Jurkat, Clone E6-1 (cell line): ENCODE data around the gene RNPEPL1.

Source experiments
- DNase-seq: peaks from one replicate; pipeline ENCODE4 v3.0.0-alpha.2; 2011; ENCODE audit warnings: low read depth, low spot score
- H3K4me3 ChIP-seq: 2 replicates; pipeline ENCODE4 v1.5.1; 2011; ENCODE audit warnings: mild to moderate bottlenecking, low read length, control low read depth, moderate library complexity

RNPEPL1 gene

DNA sequence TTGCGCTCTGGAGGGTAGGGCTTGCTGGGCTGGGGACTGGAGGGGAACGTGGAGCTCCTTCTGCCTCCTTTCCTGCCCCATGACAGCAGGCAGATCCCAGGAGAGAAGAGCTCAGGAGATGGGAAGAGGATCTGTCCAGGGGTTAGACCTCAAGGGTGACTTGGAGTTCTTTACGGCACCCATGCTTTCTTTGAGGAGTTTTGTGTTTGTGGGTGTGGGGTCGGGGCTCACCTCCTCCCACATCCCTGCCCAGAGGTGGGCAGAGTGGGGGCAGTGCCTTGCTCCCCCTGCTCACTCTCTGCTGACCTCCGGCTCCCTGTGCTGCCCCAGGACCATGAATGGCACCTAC, 61.3 kb downstream of the RNPEPL1 start:
- no peak for DNase-seq
- no peak overlapping the region for H3K4me3 ChIP-seq

DNA sequence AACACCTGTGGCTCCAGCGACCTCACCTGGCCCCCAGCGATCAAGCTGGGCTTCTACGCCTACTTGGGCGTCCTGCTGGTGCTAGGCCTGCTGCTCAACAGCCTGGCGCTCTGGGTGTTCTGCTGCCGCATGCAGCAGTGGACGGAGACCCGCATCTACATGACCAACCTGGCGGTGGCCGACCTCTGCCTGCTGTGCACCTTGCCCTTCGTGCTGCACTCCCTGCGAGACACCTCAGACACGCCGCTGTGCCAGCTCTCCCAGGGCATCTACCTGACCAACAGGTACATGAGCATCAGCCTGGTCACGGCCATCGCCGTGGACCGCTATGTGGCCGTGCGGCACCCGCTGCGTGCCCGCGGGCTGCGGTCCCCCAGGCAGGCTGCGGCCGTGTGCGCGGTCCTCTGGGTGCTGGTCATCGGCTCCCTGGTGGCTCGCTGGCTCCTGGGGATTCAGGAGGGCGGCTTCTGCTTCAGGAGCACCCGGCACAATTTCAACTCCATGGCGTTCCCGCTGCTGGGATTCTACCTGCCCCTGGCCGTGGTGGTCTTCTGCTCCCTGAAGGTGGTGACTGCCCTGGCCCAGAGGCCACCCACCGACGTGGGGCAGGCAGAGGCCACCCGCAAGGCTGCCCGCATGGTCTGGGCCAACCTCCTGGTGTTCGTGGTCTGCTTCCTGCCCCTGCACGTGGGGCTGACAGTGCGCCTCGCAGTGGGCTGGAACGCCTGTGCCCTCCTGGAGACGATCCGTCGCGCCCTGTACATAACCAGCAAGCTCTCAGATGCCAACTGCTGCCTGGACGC, 61.9 kb downstream of the RNPEPL1 start:
- DNase-seq = no peak

More for the DNA sequence above, 61.9 kb downstream of the RNPEPL1 start:
- H3K4me3 ChIP-seq = no peak overlapping the region
